CD4-positive, alpha-beta memory T cell (primary cell): ENCODE results near the gene TTC23L. TPM values are rescaled to one million over a fixed set of nuclear protein-coding genes. Genes with fewer than 3 reads are reported as not detected.

Source experiments
- CTCF ChIA-PET: fragments of 350-600 bp; sonication (Branson Sonifier 250); formaldehyde crosslinking; loops from one replicate; lab custom pipeline; 2021; ENCODE audit warnings: inconsistent platforms; ENCODE audit not compliant: partially characterized antibody; lab: Charles Lee
- POLR2A ChIA-PET: fragments of 350-600 bp; sonication (Branson Sonifier 250); formaldehyde crosslinking; loops from one replicate; lab custom pipeline; 2021; ENCODE audit not compliant: partially characterized antibody; lab: Charles Lee
- DNase-seq, 5 donors: peaks; one replicate each; pipeline versions ENCODE4 v3.0.0 to v3.0.0-alpha.2; 2020 to 2022; ENCODE audit warnings: mixed read lengths in 1 of 5
- H3K27ac ChIP-seq: one replicate; pipeline ENCODE4 v1.7.0; 2013; ENCODE audit warnings: low read depth, low read length
- H3K27me3 ChIP-seq: 2 replicates; pipeline ENCODE4 v1.7.0; 2013; ENCODE audit warnings: mild to moderate bottlenecking, low read length, moderate library complexity; ENCODE audit not compliant: insufficient read depth
- H3K36me3 ChIP-seq: 2 replicates; pipeline ENCODE4 v1.7.0; 2013; ENCODE audit warnings: mild to moderate bottlenecking, low read length, moderate library complexity; ENCODE audit not compliant: insufficient read depth
- H3K4me1 ChIP-seq: 2 replicates; pipeline ENCODE4 v1.7.0; 2013; ENCODE audit warnings: mild to moderate bottlenecking, low read length, moderate library complexity; ENCODE audit not compliant: insufficient read depth
- H3K4me3 ChIP-seq, 2 donors: one replicate each; pipeline ENCODE4 v1.7.0; 2013; ENCODE audit warnings: low read length in 2 of 2, mild to moderate bottlenecking in 1 of 2
- H3K9me3 ChIP-seq, 2 donors: one replicate each; pipeline ENCODE4 v1.7.0; 2013; ENCODE audit warnings: low read length in 2 of 2, control low read depth in 1 of 2; ENCODE audit not compliant: control insufficient read depth in 1 of 2
- H3K27ac Mint-ChIP-seq, 7 donors: one replicate each; pipeline ENCODE4 v1.8.0; 2020 to 2021; ENCODE audit warnings: mixed read lengths in 7 of 7, mild to moderate bottlenecking in 6 of 7, inconsistent platforms in 3 of 7, moderate library complexity in 3 of 7
- H3K27me3 Mint-ChIP-seq, 2 donors: one replicate each; pipeline ENCODE4 v1.8.0; 2020 to 2021; ENCODE audit warnings: mixed read lengths in 2 of 2
- H3K36me3 Mint-ChIP-seq, 2 donors: one replicate each; pipeline ENCODE4 v1.8.0; 2020 to 2021; ENCODE audit warnings: mixed read lengths in 2 of 2, inconsistent platforms in 1 of 2, mild to moderate bottlenecking in 1 of 2
- H3K4me1 Mint-ChIP-seq, 4 donors: one replicate each; pipeline ENCODE4 v1.8.0; 2020 to 2021; ENCODE audit warnings: mixed read lengths in 4 of 4, mild to moderate bottlenecking in 1 of 4
- H3K4me3 Mint-ChIP-seq, 8 donors: one replicate each; pipeline ENCODE4 v1.8.0; 2020 to 2021; ENCODE audit warnings: mixed read lengths in 8 of 8, mild to moderate bottlenecking in 7 of 8, moderate library complexity in 6 of 8, inconsistent platforms in 3 of 8
- H3K9me3 Mint-ChIP-seq, 8 donors: one replicate each; pipeline ENCODE4 v1.8.0; 2020 to 2021; ENCODE audit warnings: mixed read lengths in 8 of 8, mild to moderate bottlenecking in 5 of 8, inconsistent platforms in 3 of 8, moderate library complexity in 1 of 8
- intact Hi-C: fragments of 100-400 bp; cut with micrococcal nuclease; formaldehyde crosslinking; loops from one replicate; pipeline ENCODE4 v1.15.1; 2023
- polyA plus RNA-seq, 2 donors: library from polyadenylated mRNA; unstranded; fragments of 300-500 nt; fragmentation: Illumina TruSeq; gene quantifications; one replicate each; pipeline ENCODE4 v1.2.3, GENCODE V29; 2021
- total RNA-seq, 2 experiments: library from RNA; stranded (reverse); gene quantifications; one replicate each; pipeline ENCODE4 v1.2.3, GENCODE V29; 2021

TTC23L gene
- total and polyA plus RNA-seq, 4 experiments from 2014 or later, result 0.47 TPM; not detected in 3

- Mint-ChIP-seq H3K27ac (peak overlapping the region; percentile 89 to 98 (median 96)), H3K9me3 (no peaks in the 10 kb centered on the region), H3K36me3 (peaks cover 7 to 35% of the 10 kb centered on the region in 2 donors), H3K4me1 (peaks cover 24 to 44% (median 35%) of the 10 kb centered on the region in 4 donors), H3K27me3 (no peaks in the 10 kb centered on the region), H3K4me3 (peak overlapping the region; percentile 96 to 99 (median 98))
- peaks cover 6% of the 10 kb centered on the region for H3K36me3 ChIP-seq
- intact Hi-C loops, result no loop called here
- no peaks in the 10 kb centered on the region for H3K27me3 ChIP-seq
- peak overlapping the region; percentile 84 for H3K27ac ChIP-seq
- POLR2A ChIA-PET, result interaction anchor here (0.6 to 4.8 kb wide), 10 partner anchors 9 to 1946 kb away, joined by 3 to 169 read pairs (median 12); partner anchors contain the start of genes BRIX1, LMBRD2, NADK2 and NIPBL
- CTCF ChIA-PET, result interaction anchor here (1.3 to 2.4 kb wide), 2 partner anchors 9 to 14 kb away, joined by 3 to 33 read pairs; partner anchors contain the start of genes BRIX1 and RAD1
- H3K4me3 ChIP-seq, result peak overlapping the region; percentile 77 to 83
- peaks cover 25% of the 10 kb centered on the region for H3K4me1 ChIP-seq
- H3K9me3 ChIP-seq, result no peaks in the 10 kb centered on the region
- DNase-seq, result no peak
Observed at GRCh38 chr5:34930462-34930844, 91.5 kb downstream of the TTC23L start.

DNA sequence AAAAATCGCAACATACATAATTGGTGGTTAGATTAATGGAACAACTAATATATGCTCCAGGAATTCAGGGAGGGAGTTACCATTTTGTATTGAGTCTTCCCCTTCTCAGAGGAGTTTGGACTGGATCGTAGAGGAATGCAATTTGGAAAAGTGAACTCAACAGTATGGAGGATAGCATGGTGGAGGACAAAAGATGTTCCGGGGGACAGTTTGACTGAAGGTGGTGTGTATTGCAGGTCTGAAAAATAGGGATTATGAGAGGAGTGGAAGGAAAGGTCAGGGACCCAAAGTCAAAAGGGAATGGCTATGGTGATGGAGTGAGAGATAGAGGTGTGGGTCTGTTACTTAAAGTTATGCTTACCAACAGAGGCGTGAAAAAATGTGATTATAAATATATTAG is 91.9 kb downstream of the TTC23L start:
- no peaks in the 10 kb centered on the region for H3K27me3 ChIP-seq
- peaks cover 9% of the 10 kb centered on the region for H3K36me3 ChIP-seq
- H3K4me3 Mint-ChIP-seq, result peak overlapping the region; percentile 96 to 99 (median 98)
- no peaks in the 10 kb centered on the region for H3K27me3 Mint-ChIP-seq
- no peak for DNase-seq
- H3K9me3 ChIP-seq, result no peaks in the 10 kb centered on the region
- intact Hi-C loops, result no loop called here
- H3K4me1 ChIP-seq, result peaks cover 25% of the 10 kb centered on the region
- H3K27ac Mint-ChIP-seq, result peak overlapping the region in 6 of 7 donors; percentile 89 to 98 (median 96)
- ChIA-PET POLR2A (interaction anchor here (1.1 to 4.8 kb wide), 3 partner anchors 8 to 924 kb away, joined by 3 to 169 read pairs (median 11); partner anchors contain the start of genes BRIX1 and RAD1), CTCF (interaction anchor here (1.3 to 2.4 kb wide), 2 partner anchors 8 to 15 kb away, joined by 3 to 33 read pairs; partner anchors contain the start of genes BRIX1 and RAD1)
- H3K36me3 Mint-ChIP-seq, result peaks cover 5 to 36% of the 10 kb centered on the region in 2 donors
- no peaks in the 10 kb centered on the region for H3K9me3 Mint-ChIP-seq
- H3K4me1 Mint-ChIP-seq, result peaks cover 24 to 44% (median 35%) of the 10 kb centered on the region in 4 donors
- H3K27ac ChIP-seq, result peak overlapping the region; percentile 84
- H3K4me3 ChIP-seq, result peak overlapping the region; percentile 77 to 83

- H3K9me3 ChIP-seq, result no peaks in the 10 kb centered on the region
- H3K4me1 ChIP-seq, result peaks cover 25% of the 10 kb centered on the region
- no peak for DNase-seq
- CTCF ChIA-PET, result no interaction called here
- intact Hi-C loops, result no loop called here
- peaks cover 26 to 44% (median 35%) of the 10 kb centered on the region in 4 donors for H3K4me1 Mint-ChIP-seq
- POLR2A ChIA-PET, result no interaction called here
- no peaks in the 10 kb centered on the region for H3K27me3 ChIP-seq
- peaks cover 24% of the 10 kb centered on the region for H3K36me3 ChIP-seq
- no peaks in the 10 kb centered on the region for H3K27me3 Mint-ChIP-seq
- H3K4me3 Mint-ChIP-seq, result no peak overlapping the region
- peaks cover 14 to 38% of the 10 kb centered on the region in 2 donors for H3K36me3 Mint-ChIP-seq
- H3K4me3 ChIP-seq, result no peak overlapping the region
- H3K27ac ChIP-seq, result no peak overlapping the region
- H3K27ac Mint-ChIP-seq, result no peak overlapping the region
- H3K9me3 Mint-ChIP-seq, result no peaks in the 10 kb centered on the region
Observed at GRCh38 chr5:34932947-34933346, 94.0 kb downstream of the TTC23L start.

GRCh38 chr5:34941936-34942335 is 103.0 kb downstream of the TTC23L start:
- Histone ChIP-seq H3K27me3 (no peaks in the 10 kb centered on the region), H3K4me1 (no peaks in the 10 kb centered on the region), H3K27ac (no peak overlapping the region), H3K36me3 (peaks cover 40% of the 10 kb centered on the region), H3K9me3 (no peaks in the 10 kb centered on the region), H3K4me3 (no peak overlapping the region)
- H3K4me3 Mint-ChIP-seq, result no peak overlapping the region
- CTCF ChIA-PET, result no interaction called here
- H3K27me3 Mint-ChIP-seq, result no peaks in the 10 kb centered on the region
- H3K36me3 Mint-ChIP-seq, result peaks cover 53 to 55% of the 10 kb centered on the region in 2 donors
- intact Hi-C loops, result no loop called here
- peaks cover 0 to 2% (median under 1%) of the 10 kb centered on the region in 4 donors for H3K4me1 Mint-ChIP-seq
- H3K27ac Mint-ChIP-seq, result peak overlapping the region in 2 of 7 donors; percentile 30 to 73
- POLR2A ChIA-PET, result no interaction called here
- H3K9me3 Mint-ChIP-seq, result no peaks in the 10 kb centered on the region
- no peak for DNase-seq

DNA sequence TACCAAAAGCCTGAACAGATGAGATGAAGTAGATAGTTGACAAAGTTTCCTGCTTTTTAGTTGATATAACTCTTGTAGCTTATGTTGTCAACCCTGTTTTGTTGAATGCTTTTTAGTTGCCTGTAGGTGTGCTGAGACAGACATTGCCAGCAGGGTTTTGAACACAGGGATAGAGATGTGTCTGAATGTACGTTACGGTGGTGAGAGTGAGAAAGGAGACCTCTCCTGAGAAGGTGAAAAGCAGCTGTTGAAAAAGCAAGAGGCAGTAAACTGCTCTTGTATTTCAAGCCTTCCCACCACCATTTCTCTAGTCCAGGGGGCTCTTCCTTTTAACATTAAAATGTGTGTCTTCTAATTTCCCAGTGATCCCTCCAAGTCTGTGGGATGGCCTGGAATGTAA is 105.1 kb downstream of the TTC23L start:
- CTCF ChIA-PET, result interaction anchor here (1.2 to 1.4 kb wide), 2 partner anchors 10 to 59 kb away, joined by 3 read pairs; no protein-coding TSS in a partner anchor
- Histone ChIP-seq H3K27ac (no peak overlapping the region), H3K36me3 (peaks cover 27% of the 10 kb centered on the region), H3K4me1 (no peaks in the 10 kb centered on the region), H3K27me3 (no peaks in the 10 kb centered on the region), H3K9me3 (no peaks in the 10 kb centered on the region), H3K4me3 (no peak overlapping the region)
- Mint-ChIP-seq H3K9me3 (no peaks in the 10 kb centered on the region), H3K36me3 (peaks cover 52 to 55% of the 10 kb centered on the region in 2 donors), H3K4me1 (no peaks in the 10 kb centered on the region), H3K27me3 (no peaks in the 10 kb centered on the region), H3K4me3 (no peak overlapping the region), H3K27ac (peak overlapping the region in 1 of 7 donors; percentile 63)
- POLR2A ChIA-PET, result interaction anchor here (2.5 kb wide), 1 partner anchor 14 kb away, joined by 12 read pairs; the partner anchor contains the start of gene DNAJC21
- DNase-seq, result no peak
- intact Hi-C loops, result no loop called here

DNA sequence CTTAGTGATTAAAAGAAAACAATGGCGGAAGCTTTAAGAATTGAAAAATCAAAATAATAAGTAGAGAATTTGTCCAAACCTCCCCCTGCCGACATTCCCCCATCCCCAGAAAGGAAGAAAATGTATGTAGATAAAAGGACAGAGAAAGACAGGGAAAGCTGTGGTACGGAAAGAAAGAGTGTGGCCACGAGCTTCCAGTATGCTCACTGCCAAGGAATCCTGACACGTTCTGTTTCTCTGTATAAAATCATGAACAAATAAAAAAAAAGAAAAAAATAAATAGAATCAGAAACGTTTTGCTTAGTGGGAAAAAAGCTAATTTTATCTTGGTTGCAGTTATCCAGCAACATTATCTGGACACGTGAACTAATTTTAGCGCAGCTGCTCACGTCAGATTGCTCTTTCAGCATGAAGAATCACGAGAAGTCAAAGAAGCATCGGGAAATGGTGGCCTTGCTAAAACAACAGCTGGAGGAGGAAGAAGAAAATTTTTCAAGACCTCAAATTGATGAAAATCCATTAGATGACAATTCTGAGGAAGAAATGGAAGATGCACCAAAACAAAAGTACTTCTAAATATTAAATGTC is 105.6 kb downstream of the TTC23L start:
- H3K27ac ChIP-seq, result no peak overlapping the region
- H3K9me3 ChIP-seq, result no peaks in the 10 kb centered on the region
- ChIA-PET CTCF (interaction anchor here (1.2 to 1.4 kb wide), 2 partner anchors 10 to 59 kb away, joined by 3 read pairs; no protein-coding TSS in a partner anchor), POLR2A (interaction anchor here (2.5 kb wide), 1 partner anchor 15 kb away, joined by 12 read pairs; the partner anchor contains the start of gene DNAJC21)
- intact Hi-C loops, result no loop called here
- Mint-ChIP-seq H3K9me3 (no peaks in the 10 kb centered on the region), H3K27ac (no peak overlapping the region), H3K27me3 (no peaks in the 10 kb centered on the region), H3K4me3 (no peak overlapping the region), H3K36me3 (peaks cover 55 to 56% of the 10 kb centered on the region in 2 donors), H3K4me1 (no peaks in the 10 kb centered on the region)
- no peaks in the 10 kb centered on the region for H3K27me3 ChIP-seq
- no peaks in the 10 kb centered on the region for H3K4me1 ChIP-seq
- no peak for DNase-seq
- H3K36me3 ChIP-seq, result peaks cover 27% of the 10 kb centered on the region
- no peak overlapping the region for H3K4me3 ChIP-seq
